ENCODE results near the gene TSC22D2. TPM values are rescaled to one million over a fixed set of nuclear protein-coding genes. Genes with fewer than 3 reads are reported as not detected.

TSC22D2 gene
- total RNA-seq, 3 donors from 2014 or later (not counting 1 experiment from before 2014, with no cell fraction given): 50.1 to 66.3 (median 63.0) TPM

DNA sequence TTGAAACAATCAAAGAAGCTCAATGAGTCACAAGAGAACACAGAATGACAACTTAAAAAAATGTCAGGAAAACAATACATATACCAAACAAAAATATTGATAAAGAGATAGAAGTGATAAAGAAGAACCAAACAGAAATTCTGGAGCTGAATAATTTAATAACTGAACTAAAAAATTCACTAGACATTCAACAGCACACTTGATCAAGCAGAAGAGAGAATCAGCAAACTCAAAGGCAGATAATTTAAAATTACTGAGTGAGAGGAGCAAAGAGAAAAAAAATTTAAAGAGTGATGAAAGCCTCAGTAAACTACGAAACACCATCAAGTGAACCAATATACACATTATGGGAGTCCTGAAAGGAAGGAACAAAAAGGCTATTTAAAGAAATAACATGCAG is 76.3 kb downstream of the TSC22D2 start:
- Histone ChIP-seq H3K9me3 (ENCODE audit: control insufficient read depth, insufficient read depth, low read length) (peaks cover 8% of the 10 kb centered on the region), H3K36me3 (ENCODE audit: control insufficient read depth, insufficient read depth, low read length) (no peaks in the 10 kb centered on the region), H3K27me3 (ENCODE audit: control insufficient read depth, insufficient read depth, low read length) (peaks cover 2% of the 10 kb centered on the region), H3K4me1 (ENCODE audit: control insufficient read depth, insufficient read depth, low read length) (no peaks in the 10 kb centered on the region), H3K27ac (ENCODE audit: low read length) (no peak overlapping the region), H3K4me3 (ENCODE audit: low read length) (no peak overlapping the region)
- no CpG with 5 or more reads among the region's 1 CpG for WGBS (ENCODE audit: insufficient coverage)
- Mint-ChIP-seq H3K27ac (no peak overlapping the region), H3K4me1 (no peaks in the 10 kb centered on the region), H3K36me3 (peaks cover 26% of the 10 kb centered on the region), H3K9me3 (peaks cover 6 to 12% of the 10 kb centered on the region in 2 donors), H3K27me3 (ENCODE audit: low read depth in 2 of 2) (peaks cover 0 to 7% of the 10 kb centered on the region in 2 donors), H3K4me3 (no peak overlapping the region)
- no peak for ATAC-seq
- TF ChIP-seq, protein P1, sequence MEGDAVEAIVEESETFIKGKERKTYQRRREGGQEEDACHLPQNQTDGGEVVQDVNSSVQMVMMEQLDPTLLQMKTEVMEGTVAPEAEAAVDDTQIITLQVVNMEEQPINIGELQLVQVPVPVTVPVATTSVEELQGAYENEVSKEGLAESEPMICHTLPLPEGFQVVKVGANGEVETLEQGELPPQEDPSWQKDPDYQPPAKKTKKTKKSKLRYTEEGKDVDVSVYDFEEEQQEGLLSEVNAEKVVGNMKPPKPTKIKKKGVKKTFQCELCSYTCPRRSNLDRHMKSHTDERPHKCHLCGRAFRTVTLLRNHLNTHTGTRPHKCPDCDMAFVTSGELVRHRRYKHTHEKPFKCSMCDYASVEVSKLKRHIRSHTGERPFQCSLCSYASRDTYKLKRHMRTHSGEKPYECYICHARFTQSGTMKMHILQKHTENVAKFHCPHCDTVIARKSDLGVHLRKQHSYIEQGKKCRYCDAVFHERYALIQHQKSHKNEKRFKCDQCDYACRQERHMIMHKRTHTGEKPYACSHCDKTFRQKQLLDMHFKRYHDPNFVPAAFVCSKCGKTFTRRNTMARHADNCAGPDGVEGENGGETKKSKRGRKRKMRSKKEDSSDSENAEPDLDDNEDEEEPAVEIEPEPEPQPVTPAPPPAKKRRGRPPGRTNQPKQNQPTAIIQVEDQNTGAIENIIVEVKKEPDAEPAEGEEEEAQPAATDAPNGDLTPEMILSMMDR (IDR thresholded peaks at IDR 0.05): no peak
- intact Hi-C loops (cut with micrococcal nuclease): no loop called here
- no peak for DNase-seq

DNA sequence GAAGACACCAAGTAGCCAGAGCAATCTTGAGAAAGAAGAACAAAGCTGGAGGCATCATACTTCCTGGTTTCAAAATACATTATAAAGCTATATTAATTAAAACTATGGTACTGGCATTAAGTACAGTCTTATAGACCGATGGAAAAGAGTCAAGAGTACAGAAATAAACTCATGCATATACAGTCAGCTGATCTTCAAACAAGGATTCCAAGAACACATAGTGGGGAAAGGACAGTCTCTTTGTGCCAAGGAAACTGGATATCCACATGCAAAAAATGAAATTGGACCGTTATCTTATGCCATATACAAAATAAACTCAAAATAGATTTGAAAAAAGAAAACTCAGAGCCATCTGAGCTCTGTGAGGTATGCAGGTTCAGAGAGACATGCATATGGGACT is 80.8 kb downstream of the TSC22D2 start:
- H3K27ac Mint-ChIP-seq: no peak overlapping the region
- no peak overlapping the region for H3K4me3 Mint-ChIP-seq
- no peak overlapping the region for H3K4me3 ChIP-seq (ENCODE audit: low read length)
- no peaks in the 10 kb centered on the region for H3K4me1 ChIP-seq (ENCODE audit: control insufficient read depth, insufficient read depth, low read length)
- H3K27me3 ChIP-seq (ENCODE audit: control insufficient read depth, insufficient read depth, low read length): no peaks in the 10 kb centered on the region
- H3K9me3 ChIP-seq (ENCODE audit: control insufficient read depth, insufficient read depth, low read length): peaks cover 5% of the 10 kb centered on the region
- peaks cover 22% of the 10 kb centered on the region for H3K36me3 Mint-ChIP-seq
- TF ChIP-seq, protein P1 (IDR thresholded peaks at IDR 0.05): no peak
- no peak overlapping the region for H3K27ac ChIP-seq (ENCODE audit: low read length)
- no peak for ATAC-seq
- WGBS (ENCODE audit: insufficient coverage): 95% methylated on average over 2 of the region's 2 CpGs
- intact Hi-C loops (cut with micrococcal nuclease): no loop called here
- no peaks in the 10 kb centered on the region for H3K36me3 ChIP-seq (ENCODE audit: control insufficient read depth, insufficient read depth, low read length)
- H3K27me3 Mint-ChIP-seq (ENCODE audit: low read depth in 2 of 2): peaks cover 0 to 7% of the 10 kb centered on the region in 2 donors
- peaks cover 6 to 12% of the 10 kb centered on the region in 2 donors for H3K9me3 Mint-ChIP-seq
- DNase-seq: no peak
- H3K4me1 Mint-ChIP-seq: no peaks in the 10 kb centered on the region

DNA sequence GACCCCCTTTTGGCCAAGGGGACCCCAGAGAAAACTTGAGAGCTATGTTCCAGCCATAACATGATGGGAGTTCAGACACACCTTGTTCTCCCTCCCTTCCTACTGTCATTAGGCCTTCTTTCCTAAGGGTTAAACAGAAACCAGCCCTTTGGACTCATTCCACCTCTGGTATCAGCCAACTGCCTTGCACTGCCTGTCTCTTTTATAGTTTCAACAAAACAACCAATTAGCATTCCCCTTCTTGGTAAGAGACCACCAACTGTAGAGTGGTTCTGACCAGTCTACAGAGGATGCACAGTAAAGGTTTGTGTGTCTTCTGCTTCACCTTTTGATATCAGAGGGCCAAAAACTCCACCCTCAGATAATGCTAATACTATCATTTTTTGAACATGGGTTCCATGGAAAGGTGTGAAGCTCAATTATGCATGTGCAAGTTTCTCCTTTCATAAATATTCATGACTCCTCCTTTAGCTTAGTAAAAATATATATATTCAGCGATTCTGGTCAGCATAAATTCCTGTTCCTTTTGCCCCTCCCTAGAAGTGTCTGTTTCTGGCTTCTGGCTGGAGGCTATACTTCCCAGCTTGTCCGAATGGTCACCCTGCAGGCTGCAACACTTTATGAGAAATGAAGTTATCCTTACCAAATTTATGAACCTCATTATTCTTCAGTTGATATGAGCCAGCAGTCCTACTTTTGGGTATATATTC is 82.3 kb downstream of the TSC22D2 start:
- H3K4me3 ChIP-seq (ENCODE audit: low read length): no peak overlapping the region
- no peak overlapping the region for H3K27ac ChIP-seq (ENCODE audit: low read length)
- no peaks in the 10 kb centered on the region for H3K27me3 ChIP-seq (ENCODE audit: control insufficient read depth, insufficient read depth, low read length)
- ATAC-seq (no peak), DNase-seq (no peak)
- H3K9me3 ChIP-seq (ENCODE audit: control insufficient read depth, insufficient read depth, low read length): peaks cover under 1% of the 10 kb centered on the region
- no peaks in the 10 kb centered on the region for H3K4me1 ChIP-seq (ENCODE audit: control insufficient read depth, insufficient read depth, low read length)
- Mint-ChIP-seq H3K27me3 (ENCODE audit: low read depth in 2 of 2) (peaks cover 0 to 7% of the 10 kb centered on the region in 2 donors), H3K27ac (no peak overlapping the region), H3K36me3 (peaks cover 11% of the 10 kb centered on the region), H3K4me3 (no peak overlapping the region), H3K9me3 (peaks cover 0 to 7% of the 10 kb centered on the region in 2 donors), H3K4me1 (no peaks in the 10 kb centered on the region)
- 92% methylated on average over 2 of the region's 2 CpGs for WGBS (ENCODE audit: insufficient coverage)
- TF ChIP-seq, protein P1 (IDR thresholded peaks at IDR 0.05): no peak
- no peaks in the 10 kb centered on the region for H3K36me3 ChIP-seq (ENCODE audit: control insufficient read depth, insufficient read depth, low read length)
- intact Hi-C loops (cut with micrococcal nuclease): loop anchor here (10.0 kb wide), 2 partner anchors 106 to 176 kb away; no protein-coding TSS in a partner anchor

Measured in natural killer cell (primary cell).